Brain microvascular endothelial cell (primary cell): ENCODE data around the gene OTUD5.

Source experiments
- DNase-seq: peaks from one replicate; pipeline ENCODE4 v3.0.0-alpha.2; 2020
- H3K27ac ChIP-seq: fragments of 250-450 bp; sonication (Bioruptor Pico); 2 replicates; pipeline ENCODE4 v1.5.1; 2020; ENCODE audit warnings: mild to moderate bottlenecking, moderate library complexity
- H3K27me3 ChIP-seq: fragments of 250-450 bp; sonication (Bioruptor Pico); replicated peaks from 2 replicates; pipeline ENCODE4 v1.5.1; 2020; ENCODE audit warnings: mild to moderate bottlenecking
- H3K36me3 ChIP-seq: fragments of 250-450 bp; sonication (Bioruptor Pico); replicated peaks from 2 replicates; pipeline ENCODE4 v1.5.1; 2020; ENCODE audit warnings: mild to moderate bottlenecking
- H3K4me3 ChIP-seq: 2 replicates; pipeline ENCODE4 v1.5.1; 2011; ENCODE audit warnings: low read depth, mild to moderate bottlenecking, control low read depth, low read length, moderate library complexity
- CTCF ChIP-seq: IDR thresholded peaks from 2 replicates; pipeline ENCODE4 v1.5.1; 2011; ENCODE audit warnings: low read depth, mild to moderate bottlenecking, moderate library complexity, low read length, control low read depth, inconsistent platforms; ENCODE audit errors: missing control alignments
- in situ Hi-C: cut with HindIII; loops from 2 replicates; pipeline ENCODE4 v1.10.0; 2017; ENCODE audit warnings: low sequenced_read_pairs, low pct_ligation_motif_present

OTUD5 gene

GRCh38 chrX:48897157-48897624 is 60.2 kb downstream of the OTUD5 start:
- in situ Hi-C loops: no loop called here
- peaks cover 1% of the 10 kb centered on the region for H3K36me3 ChIP-seq
- TF ChIP-seq CTCF: no peak
- peak overlapping the region; percentile 77 for H3K4me3 ChIP-seq
- DNase-seq: peak; percentile 63
- peak overlapping the region; percentile 87 for H3K27ac ChIP-seq
- H3K27me3 ChIP-seq: no peaks in the 10 kb centered on the region

GRCh38 chrX:48896611-48897011 is 60.8 kb downstream of the OTUD5 start:
- DNase-seq: no peak
- in situ Hi-C loops: no loop called here
- no peak for TF ChIP-seq CTCF
- Histone ChIP-seq H3K36me3 (no peaks in the 10 kb centered on the region), H3K27me3 (no peaks in the 10 kb centered on the region), H3K4me3 (peak overlapping the region; percentile 77), H3K27ac (peak overlapping the region; percentile 87)

GRCh38 chrX:48894891-48895290 is 62.5 kb downstream of the OTUD5 start:
- H3K27ac ChIP-seq: no peak overlapping the region
- H3K36me3 ChIP-seq: no peaks in the 10 kb centered on the region
- H3K27me3 ChIP-seq: no peaks in the 10 kb centered on the region
- no peak overlapping the region for H3K4me3 ChIP-seq
- in situ Hi-C loops: no loop called here
- TF ChIP-seq CTCF: no peak
- DNase-seq: no peak

- H3K4me3 ChIP-seq: no peak overlapping the region
- no peaks in the 10 kb centered on the region for H3K27me3 ChIP-seq
- H3K36me3 ChIP-seq: no peaks in the 10 kb centered on the region
- no peak for TF ChIP-seq CTCF
- in situ Hi-C loops: no loop called here
- DNase-seq: no peak
- H3K27ac ChIP-seq: no peak overlapping the region
These were observed 63.7 kb downstream of the OTUD5 start for GRCh38 chrX:48893556-48894348.

- no peak overlapping the region for H3K27ac ChIP-seq
- no peak overlapping the region for H3K4me3 ChIP-seq
- no peak for TF ChIP-seq CTCF
- in situ Hi-C loops: no loop called here
- H3K36me3 ChIP-seq: no peaks in the 10 kb centered on the region
- no peak for DNase-seq
- H3K27me3 ChIP-seq: no peaks in the 10 kb centered on the region
These were observed 64.5 kb downstream of the OTUD5 start for GRCh38 chrX:48892896-48893295.
